ENCODE results near the gene SHMT1.
"Not testable (repeated sequence)": the region's sequence is repeated elsewhere in the genome, so short reads cannot be mapped to it uniquely, and the experiment has no call there.

DNA sequence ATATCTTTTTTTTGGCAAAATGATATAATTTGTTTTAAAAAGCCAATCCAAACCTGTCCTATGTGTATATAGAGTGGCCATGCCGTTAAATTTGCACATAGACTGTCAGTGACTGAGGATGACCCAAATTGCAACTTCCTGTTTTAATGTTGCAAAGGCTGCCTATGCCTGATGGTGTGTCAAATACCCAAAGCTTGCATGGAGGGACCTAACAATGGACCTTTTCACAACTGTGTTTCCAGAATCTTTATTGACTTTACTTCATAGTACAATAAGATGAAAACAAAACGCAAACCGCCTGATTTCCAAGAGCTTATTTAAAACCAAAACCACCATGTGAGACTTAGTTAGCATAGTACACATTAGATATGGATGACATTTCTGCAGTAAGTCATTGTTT, 45.6 kb upstream of the SHMT1 start:
- TF ChIP-seq, protein P1, sequence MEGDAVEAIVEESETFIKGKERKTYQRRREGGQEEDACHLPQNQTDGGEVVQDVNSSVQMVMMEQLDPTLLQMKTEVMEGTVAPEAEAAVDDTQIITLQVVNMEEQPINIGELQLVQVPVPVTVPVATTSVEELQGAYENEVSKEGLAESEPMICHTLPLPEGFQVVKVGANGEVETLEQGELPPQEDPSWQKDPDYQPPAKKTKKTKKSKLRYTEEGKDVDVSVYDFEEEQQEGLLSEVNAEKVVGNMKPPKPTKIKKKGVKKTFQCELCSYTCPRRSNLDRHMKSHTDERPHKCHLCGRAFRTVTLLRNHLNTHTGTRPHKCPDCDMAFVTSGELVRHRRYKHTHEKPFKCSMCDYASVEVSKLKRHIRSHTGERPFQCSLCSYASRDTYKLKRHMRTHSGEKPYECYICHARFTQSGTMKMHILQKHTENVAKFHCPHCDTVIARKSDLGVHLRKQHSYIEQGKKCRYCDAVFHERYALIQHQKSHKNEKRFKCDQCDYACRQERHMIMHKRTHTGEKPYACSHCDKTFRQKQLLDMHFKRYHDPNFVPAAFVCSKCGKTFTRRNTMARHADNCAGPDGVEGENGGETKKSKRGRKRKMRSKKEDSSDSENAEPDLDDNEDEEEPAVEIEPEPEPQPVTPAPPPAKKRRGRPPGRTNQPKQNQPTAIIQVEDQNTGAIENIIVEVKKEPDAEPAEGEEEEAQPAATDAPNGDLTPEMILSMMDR (IDR thresholded peaks at IDR 0.05): not testable (repeated sequence)
- TF ChIP-seq POLR2A (IDR thresholded peaks at IDR 0.05): not testable (repeated sequence)

Data from thyroid gland (tissue), 4 donors.